Hepatocyte (in vitro differentiated cells): ENCODE results near the gene CDCA3.

Experiments used
- CTCF ChIP-seq: fragments of 200-600 bp; sonication (generic); IDR thresholded peaks from 2 replicates; pipeline ENCODE4 v1.5.1; 2016; ENCODE audit warnings: antibody characterized with exemption, mild to moderate bottlenecking; ENCODE audit not compliant: poor library complexity
- EZH2 ChIP-seq: fragments of 200-600 bp; sonication (generic); IDR thresholded peaks from 2 replicates; pipeline ENCODE4 v1.6.1; 2016; ENCODE audit warnings: antibody characterized with exemption, mild to moderate bottlenecking, borderline replicate concordance
- EZH2phosphoT487 ChIP-seq: fragments of 200-600 bp; sonication (generic); IDR thresholded peaks from one replicate; pipeline ENCODE4 v1.6.1; 2018; ENCODE audit warnings: antibody characterized with exemption, mild to moderate bottlenecking, low read depth, moderate library complexity; ENCODE audit not compliant: unreplicated experiment, severe bottlenecking

DNA sequence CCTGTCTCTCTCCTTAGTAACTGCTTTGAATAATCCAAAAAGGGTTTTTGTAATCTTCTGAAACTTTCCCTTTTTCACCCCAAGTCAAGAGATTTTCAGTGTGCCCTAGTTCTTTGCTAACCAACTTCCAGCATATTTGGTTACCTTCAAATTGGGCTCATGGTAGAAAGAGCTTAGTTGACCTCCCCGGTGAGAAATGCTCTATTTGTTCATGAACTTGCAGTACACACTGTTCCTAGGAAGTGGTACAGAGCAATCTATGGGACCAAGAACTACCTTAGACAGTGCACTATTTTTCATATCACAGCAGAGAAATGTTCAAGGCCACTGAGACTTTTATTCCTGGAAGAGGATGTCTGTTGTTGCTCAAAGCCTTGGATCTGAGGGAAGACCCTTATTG, 2.5 kb upstream of the CDCA3 start:
- TF ChIP-seq CTCF (no peak), EZH2phosphoT487 (no peak), EZH2 (no peak)
